Esophagus (tissue), 2 donors: ENCODE measurements around the gene RBM12. TPM values are rescaled to one million over a fixed set of nuclear protein-coding genes. Genes with fewer than 3 reads are reported as not detected.
"Not testable (repeated sequence)": the region's sequence is repeated elsewhere in the genome, so short reads cannot be mapped to it uniquely, and the experiment has no call there.

Experiments
- H3K27ac ChIP-seq, 2 donors: one replicate each; pipeline ENCODE4 v1.5.1; 2013; ENCODE audit warnings: low read depth in 2 of 2, mild to moderate bottlenecking in 2 of 2, inconsistent platforms in 1 of 2, low read length in 1 of 2, moderate library complexity in 1 of 2
- H3K27me3 ChIP-seq, 2 donors: one replicate each; pipeline ENCODE4 v1.6.1; 2013; ENCODE audit warnings: low read length in 2 of 2, control low read depth in 1 of 2, mild to moderate bottlenecking in 1 of 2; ENCODE audit not compliant: insufficient read depth in 2 of 2, control insufficient read depth in 1 of 2
- H3K36me3 ChIP-seq, 2 donors: one replicate each; pipeline ENCODE4 v1.6.1; 2013; ENCODE audit warnings: low read length in 1 of 2; ENCODE audit not compliant: control insufficient read depth in 2 of 2, insufficient read depth in 2 of 2
- H3K4me1 ChIP-seq, 2 donors: one replicate each; pipeline ENCODE4 v1.6.1; 2013; ENCODE audit warnings: low read length in 1 of 2; ENCODE audit not compliant: control insufficient read depth in 2 of 2, insufficient read depth in 2 of 2
- H3K4me3 ChIP-seq, 2 donors: one replicate each; pipeline ENCODE4 v1.5.1; 2013; ENCODE audit warnings: low read length in 2 of 2, mild to moderate bottlenecking in 2 of 2, low read depth in 1 of 2, moderate library complexity in 1 of 2
- H3K9me3 ChIP-seq, 2 donors: one replicate each; pipeline ENCODE4 v1.6.1; 2013; ENCODE audit warnings: mild to moderate bottlenecking in 2 of 2, low read depth in 1 of 2, low read length in 1 of 2, moderate library complexity in 1 of 2; ENCODE audit not compliant: control insufficient read depth in 2 of 2, insufficient read depth in 1 of 2
- WGBS, 2 donors: extraction: QIAGEN DNeasy Blood & Tissue Kit; methylation state at CpG; one replicate each; pipeline ENCODE4 v1.1.7; 2013; 5-methylcytosine and 5-hydroxymethylcytosine counted together
- polyA plus RNA-seq, 2 donors: library from polyadenylated mRNA; stranded (reverse); fragments of 200-250 nt; gene quantifications; one replicate each; pipeline ENCODE4 v1.2.3, GENCODE V29; 2013
- donor health status: healthy with polysubstance abuse.
- donor health status: Bipolar disorder and iron deficiency.

Gene RBM12
- polyA plus RNA-seq, 2 donors = 9.4 to 15.3 TPM

- H3K4me1 ChIP-seq = peaks cover 4 to 9% of the 10 kb centered on the region in 2 donors
- peak overlapping the region; percentile 94 to 98 for H3K27ac ChIP-seq
- H3K9me3 ChIP-seq = peaks cover 0 to 2% of the 10 kb centered on the region in 2 donors
- 4 to 5% methylated on average over 37 of the region's 37 CpGs for WGBS, 2 donors
- H3K36me3 ChIP-seq = peaks cover 4 to 12% of the 10 kb centered on the region in 2 donors
- H3K27me3 ChIP-seq = no peaks in the 10 kb centered on the region
- H3K4me3 ChIP-seq = peak overlapping the region; percentile 75 to 96
Observed at GRCh38 chr20:35698298-35699126, 33.8 kb upstream of the RBM12 start.

- Histone ChIP-seq H3K4me1 (peaks cover 4 to 9% of the 10 kb centered on the region in 2 donors), H3K27me3 (no peaks in the 10 kb centered on the region), H3K4me3 (peak overlapping the region; percentile 75 to 96), H3K9me3 (peaks cover 0 to 2% of the 10 kb centered on the region in 2 donors), H3K36me3 (peaks cover 4 to 12% of the 10 kb centered on the region in 2 donors), H3K27ac (no peak overlapping the region)
- 68 to 70% methylated on average over 9 of the region's 9 CpGs for WGBS, 2 donors
Observed at GRCh38 chr20:35697696-35698297, 33.1 kb upstream of the RBM12 start.

GRCh38 chr20:35695978-35696377, 31.3 kb upstream of the RBM12 start:
- H3K4me3 ChIP-seq = no peak overlapping the region
- WGBS, 2 donors = 85 to 92% methylated on average over 4 of the region's 4 CpGs
- peaks cover 4% of the 10 kb centered on the region in 2 donors for H3K36me3 ChIP-seq
- no peak overlapping the region for H3K27ac ChIP-seq
- H3K4me1 ChIP-seq = peaks cover 4 to 9% of the 10 kb centered on the region in 2 donors
- no peaks in the 10 kb centered on the region for H3K27me3 ChIP-seq
- peaks cover 0 to 2% of the 10 kb centered on the region in 2 donors for H3K9me3 ChIP-seq

GRCh38 chr20:35695245-35695749, 30.6 kb upstream of the RBM12 start:
- Histone ChIP-seq H3K4me1 (peaks cover 4 to 9% of the 10 kb centered on the region in 2 donors), H3K27ac (no peak overlapping the region), H3K27me3 (no peaks in the 10 kb centered on the region), H3K36me3 (peaks cover 6% of the 10 kb centered on the region in 2 donors), H3K9me3 (peaks cover 0 to 2% of the 10 kb centered on the region in 2 donors), H3K4me3 (no peak overlapping the region)
- 80 to 84% methylated on average over 2 of the region's 2 CpGs for WGBS, 2 donors

- Histone ChIP-seq H3K9me3 (no peaks in the 10 kb centered on the region), H3K4me1 (no peaks in the 10 kb centered on the region), H3K27ac (no peak overlapping the region), H3K27me3 (no peaks in the 10 kb centered on the region), H3K4me3 (no peak overlapping the region), H3K36me3 (peaks cover 9 to 15% of the 10 kb centered on the region in 2 donors)
- 86 to 91% methylated on average over 4 of the region's 4 CpGs for WGBS, 2 donors
Observed at GRCh38 chr20:35690265-35690664, 25.6 kb upstream of the RBM12 start.

GRCh38 chr20:35686872-35687271, 22.2 kb upstream of the RBM12 start:
- H3K27ac ChIP-seq, H3K27me3 ChIP-seq, H3K9me3 ChIP-seq, H3K4me3 ChIP-seq, H3K4me1 ChIP-seq: not testable (repeated sequence)
- 90 to 94% methylated on average over 11 of the region's 11 CpGs for WGBS, 2 donors
- H3K36me3 ChIP-seq = peaks cover 4 to 13% of the 10 kb centered on the region in 2 donors

GRCh38 chr20:35685368-35685767, 20.7 kb upstream of the RBM12 start:
- H3K36me3 ChIP-seq = peaks cover 7 to 16% of the 10 kb centered on the region in 2 donors
- H3K27ac ChIP-seq, H3K27me3 ChIP-seq, H3K9me3 ChIP-seq, H3K4me1 ChIP-seq, H3K4me3 ChIP-seq: not testable (repeated sequence)
- 96 to 97% methylated on average over 9 of the region's 9 CpGs for WGBS, 2 donors

GRCh38 chr20:35681960-35682359, 17.3 kb upstream of the RBM12 start:
- Histone ChIP-seq H3K4me3 (no peak overlapping the region), H3K9me3 (no peaks in the 10 kb centered on the region), H3K27me3 (no peaks in the 10 kb centered on the region), H3K27ac (no peak overlapping the region), H3K4me1 (no peaks in the 10 kb centered on the region), H3K36me3 (peaks cover 3 to 4% of the 10 kb centered on the region in 2 donors)
- 97 to 99% methylated on average over 1 of the region's 1 CpG for WGBS, 2 donors

GRCh38 chr20:35680452-35681183, 15.9 kb upstream of the RBM12 start:
- Histone ChIP-seq H3K27me3 (no peaks in the 10 kb centered on the region), H3K36me3 (peaks cover 3 to 4% of the 10 kb centered on the region in 2 donors), H3K27ac (no peak overlapping the region), H3K4me1 (no peaks in the 10 kb centered on the region), H3K9me3 (no peaks in the 10 kb centered on the region), H3K4me3 (no peak overlapping the region)
- 90 to 92% methylated on average over 4 of the region's 4 CpGs for whole genome bisulfite sequencing, 2 donors
